Femur (tissue), 1 donor: ENCODE measurements around the gene SEPTIN5.

Experiments used
- DNase-seq: peaks from one replicate; pipeline ENCODE4 v3.0.0-alpha.2; 2017

SEPTIN5 gene

GRCh38 chr22:19750507-19751490 lies 36.5 kb downstream of the SEPTIN5 start:
- no peak for DNase-seq

- DNase-seq, result no peak
Observed at GRCh38 chr22:19751497-19752245, 37.4 kb downstream of the SEPTIN5 start.

- no peak for DNase-seq
Observed at GRCh38 chr22:19753090-19753842, 39.0 kb downstream of the SEPTIN5 start.

- no peak for DNase-seq
Observed at GRCh38 chr22:19753996-19754700, 39.8 kb downstream of the SEPTIN5 start.

- no peak for DNase-seq
Observed at GRCh38 chr22:19754701-19755144, 40.4 kb downstream of the SEPTIN5 start.

GRCh38 chr22:19755145-19755710 lies 40.9 kb downstream of the SEPTIN5 start:
- DNase-seq, result no peak

GRCh38 chr22:19755722-19756287 lies 41.5 kb downstream of the SEPTIN5 start:
- no peak for DNase-seq

GRCh38 chr22:19756288-19757128 lies 42.2 kb downstream of the SEPTIN5 start:
- DNase-seq, result no peak

- no peak for DNase-seq
Observed at GRCh38 chr22:19757140-19757984, 43.1 kb downstream of the SEPTIN5 start.

- no peak for DNase-seq
Observed at GRCh38 chr22:19757985-19758895, 43.9 kb downstream of the SEPTIN5 start.

GRCh38 chr22:19758896-19759426 lies 44.7 kb downstream of the SEPTIN5 start:
- DNase-seq, result no peak

- DNase-seq, result no peak
Observed at GRCh38 chr22:19759427-19760057, 45.2 kb downstream of the SEPTIN5 start.

GRCh38 chr22:19760058-19760950 lies 46.0 kb downstream of the SEPTIN5 start, which contains the start of gene TBX1:
TBX1 (plus strand) TSS chr22:19760778; CDS start chr22:19760844, 66 bp downstream.
- no peak for DNase-seq

GRCh38 chr22:19760951-19761724 lies 46.8 kb downstream of the SEPTIN5 start:
- no peak for DNase-seq

- no peak for DNase-seq
Observed at GRCh38 chr22:19761725-19762567, 47.6 kb downstream of the SEPTIN5 start.
